Measurements from ENCODE around the gene HIRA.

- peak in 1 of 2 donors; percentile 82 for TF ChIP-seq POLR2A (IDR thresholded peaks at IDR 0.05)
- TF ChIP-seq, protein P1, sequence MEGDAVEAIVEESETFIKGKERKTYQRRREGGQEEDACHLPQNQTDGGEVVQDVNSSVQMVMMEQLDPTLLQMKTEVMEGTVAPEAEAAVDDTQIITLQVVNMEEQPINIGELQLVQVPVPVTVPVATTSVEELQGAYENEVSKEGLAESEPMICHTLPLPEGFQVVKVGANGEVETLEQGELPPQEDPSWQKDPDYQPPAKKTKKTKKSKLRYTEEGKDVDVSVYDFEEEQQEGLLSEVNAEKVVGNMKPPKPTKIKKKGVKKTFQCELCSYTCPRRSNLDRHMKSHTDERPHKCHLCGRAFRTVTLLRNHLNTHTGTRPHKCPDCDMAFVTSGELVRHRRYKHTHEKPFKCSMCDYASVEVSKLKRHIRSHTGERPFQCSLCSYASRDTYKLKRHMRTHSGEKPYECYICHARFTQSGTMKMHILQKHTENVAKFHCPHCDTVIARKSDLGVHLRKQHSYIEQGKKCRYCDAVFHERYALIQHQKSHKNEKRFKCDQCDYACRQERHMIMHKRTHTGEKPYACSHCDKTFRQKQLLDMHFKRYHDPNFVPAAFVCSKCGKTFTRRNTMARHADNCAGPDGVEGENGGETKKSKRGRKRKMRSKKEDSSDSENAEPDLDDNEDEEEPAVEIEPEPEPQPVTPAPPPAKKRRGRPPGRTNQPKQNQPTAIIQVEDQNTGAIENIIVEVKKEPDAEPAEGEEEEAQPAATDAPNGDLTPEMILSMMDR (IDR thresholded peaks at IDR 0.05), result no peak
Observed at GRCh38 chr22:19412478-19412877, 19.1 kb downstream of the HIRA start.

All from thyroid gland (tissue), 4 donors.